ENCODE measurements around the gene TMC7. TPM values are rescaled to one million over a fixed set of nuclear protein-coding genes. Genes with fewer than 3 reads are reported as not detected.

The TMC7 gene
- total and polyA plus RNA-seq, 9 of the 15 experiments (the other 6 are each of a cell fraction or from before 2014, with no cell fraction given): 0.08 to 2.0 (median 1.5) TPM

GRCh38 chr16:19085679-19086200, 102.0 kb downstream of the TMC7 start:
- peak; percentile 76 for ATAC-seq
- no peaks in the 10 kb centered on the region for H3K9me1 ChIP-seq (ENCODE audit: control insufficient read depth, insufficient read depth, low read length)
- FAIRE-seq: peak; percentile 93
- peak overlapping the region; percentile 82 for H3K4me2 ChIP-seq (ENCODE audit: insufficient read depth, low read length)
- in situ Hi-C loops (cut with MboI) (loop anchor here (5.0 to 10.0 kb wide), 2 partner anchors 292 to 429 kb away; no protein-coding TSS in a partner anchor), intact Hi-C loops (cut with micrococcal nuclease) (loop anchor here (1.0 to 5.0 kb wide), 4 partner anchors 81 to 290 kb away; partner anchors contain the start of gene TMC7)
- no peak overlapping the region for H3K27ac ChIP-seq (ENCODE audit: extremely low read depth, low read depth, low read length)
- no peaks in the 10 kb centered on the region for H3K27me3 ChIP-seq (ENCODE audit: control insufficient read depth in 2 of 2, insufficient read depth in 2 of 2, low read length in 2 of 2)
- no peaks in the 10 kb centered on the region for H3K9me3 ChIP-seq (replicated peaks; ENCODE audit: control insufficient read depth, insufficient read depth, low read depth, low read length)
- peaks cover 10 to 13% of the 10 kb centered on the region in 2 experiments; a peak in 4 of 5 replicates for H3K4me1 ChIP-seq (replicated peaks in 1 of 2; ENCODE audit: control insufficient read depth in 2 of 2, insufficient read depth in 2 of 2, low read length in 2 of 2)
- H3K9ac ChIP-seq (ENCODE audit: insufficient read depth in 1 of 2, low read depth in 2 of 2, low read length in 2 of 2): no peak overlapping the region
- no peaks in the 10 kb centered on the region for H3K36me3 ChIP-seq (ENCODE audit: control insufficient read depth, insufficient read depth, low read length)
- peak; percentile 66 to 86 (median 70) for DNase-seq (ENCODE audit: extremely low read depth in 1 of 4, low spot score in 3 of 4)
- ChIA-PET CTCF (ENCODE audit: low intra/inter-chr PET ratio) (interaction anchor here (1.5 to 2.7 kb wide), 4 partner anchors 81 to 416 kb away, joined by 4 to 29 read pairs (median 14); no protein-coding TSS in a partner anchor), POLR2A (interaction anchor here (0.6 to 1.8 kb wide), 9 partner anchors 13 to 439 kb away, joined by 3 to 7 read pairs (median 4); partner anchors contain the start of gene CLEC19A)
- BruUV-seq (replicated peaks): no TSS peak
- no peak overlapping the region for H3K4me3 ChIP-seq
- no peaks in the 10 kb centered on the region for H4K20me1 ChIP-seq (replicated peaks; ENCODE audit: control insufficient read depth, insufficient read depth, low read length)
- H2AFZ ChIP-seq (ENCODE audit: low read depth, low read length): no peak overlapping the region
- WGBS (ENCODE audit: insufficient coverage, low coverage, missing lambda C conversion rate): 1% methylated on average over 8 of the region's 8 CpGs
- H3K79me2 ChIP-seq (ENCODE audit: control insufficient read depth, insufficient read depth, low read length): no peaks in the 10 kb centered on the region
- TF ChIP-seq TAF15 (IDR thresholded peaks at IDR 0.05; ENCODE audit: low read depth, low read length): no peak
- peak; percentile 24 to 53; a peak in 2 of 4 replicates for TF ChIP-seq TRIM24 (IDR thresholded peaks at IDR 0.05)
- TF ChIP-seq CBFA2T2 (conservative IDR thresholded peaks at IDR 0.05): peak; percentile 83
- TF ChIP-seq FOXJ2 (tag; IDR thresholded peaks at IDR 0.05): no peak
- peak; percentile 67; the same call in 1 of the 2 replicates for TF ChIP-seq HDAC2 (IDR thresholded peaks at IDR 0.05)
- no peak for TF ChIP-seq MAFG (tag; conservative IDR thresholded peaks at IDR 0.05)
- TF ChIP-seq NFIC (IDR thresholded peaks at IDR 0.05): peak; percentile 96
- no peak for TF ChIP-seq PRDM10 (IDR thresholded peaks at IDR 0.05; ENCODE audit: partially characterized antibody)
- TF ChIP-seq EP300 (IDR thresholded peaks at IDR 0.05; ENCODE audit: low read length): peak; percentile 50
- peak; percentile 52; the same call in 1 of the 2 replicates for TF ChIP-seq ZNF644 (tag; IDR thresholded peaks at IDR 0.05; ENCODE audit: low read depth)
- peak; percentile 84 for TF ChIP-seq DPF2 (IDR thresholded peaks at IDR 0.05)
- TF ChIP-seq ARID1B (IDR thresholded peaks at IDR 0.05): peak; percentile 83
- TF ChIP-seq GATA2 (CRISPR knock-in tag; IDR thresholded peaks at IDR 0.05): peak; percentile 43; the same call in 1 of the 2 replicates
- no peak for TF ChIP-seq ZNF57 (CRISPR knock-in tag; IDR thresholded peaks at IDR 0.05)
- TF ChIP-seq KLF16 (IDR thresholded peaks at IDR 0.05): peak; percentile 84
- 0 out of 2 replicates have a peak, but pooled peaks have one; percentile 58 for TF ChIP-seq ZNF197 (CRISPR knock-in tag; IDR thresholded peaks at IDR 0.05; ENCODE audit: low read depth)
- peak in 1 of 2 experiments; percentile 71; a peak in 2 of 4 replicates for TF ChIP-seq HDAC1 (IDR thresholded peaks at IDR 0.05)
- peak; percentile 57 for TF ChIP-seq FOXM1 (IDR thresholded peaks at IDR 0.05; ENCODE audit: low read depth)
- TF ChIP-seq FOXM1 (CRISPR knock-in tag; IDR thresholded peaks at IDR 0.05; ENCODE audit: low read depth): no peak
- TF ChIP-seq PHF21A (IDR thresholded peaks at IDR 0.05; ENCODE audit: borderline replicate concordance, low read depth): 0 out of 2 replicates have a peak, but pooled peaks have one; percentile 18
- peak in 1 of 2 experiments; percentile 63; a peak in 1 of 4 replicates for TF ChIP-seq TBL1XR1 (IDR thresholded peaks at IDR 0.05; ENCODE audit: low read length in 2 of 2)
- TF ChIP-seq KDM1A (IDR thresholded peaks at IDR 0.05): peak; percentile 92 to 95
- TF ChIP-seq ZC3H8 (IDR thresholded peaks at IDR 0.05): no peak
- peak; percentile 54 for TF ChIP-seq NCOR1 (IDR thresholded peaks at IDR 0.05)

Measured in K562 (cell line).